HCT116 (cell line): ENCODE results near the gene ABCB1.

Experiments
- ATF3 ChIP-seq: IDR thresholded peaks from 2 replicates; pipeline ENCODE4 v1.6.1; 2012
- CBX3 ChIP-seq: IDR thresholded peaks from 2 replicates; pipeline ENCODE4 v1.6.1; 2012; ENCODE audit warnings: low read depth
- CEBPB ChIP-seq: IDR thresholded peaks from 2 replicates; pipeline ENCODE4 v1.6.1; 2012; ENCODE audit warnings: low read depth
- CTCF ChIP-seq, 3 experiments: fragments of 200-600 bp in 1 of 3; sonication (generic) in 1 of 3; IDR thresholded peaks in 2 of 3; conservative IDR thresholded peaks in 1 of 3; 2 replicates each; pipeline ENCODE4 v1.5.1; 2012 to 2017; ENCODE audit warnings: low read depth in 2 of 3, low read length in 2 of 3, antibody characterized with exemption in 1 of 3, borderline replicate concordance in 1 of 3, control low read depth in 1 of 3, mild to moderate bottlenecking in 1 of 3, mixed read lengths in 1 of 3, mixed run types in 1 of 3, moderate library complexity in 1 of 3; ENCODE audit not compliant: insufficient read depth in 1 of 3
- EZH2 ChIP-seq: fragments of 200-600 bp; sonication (generic); IDR thresholded peaks from 2 replicates; pipeline ENCODE4 v1.6.1; 2017; ENCODE audit warnings: antibody characterized with exemption, mixed run types
- EZH2phosphoT487 ChIP-seq: fragments of 200-600 bp; IDR thresholded peaks from 2 replicates; pipeline ENCODE4 v1.6.1; 2018; ENCODE audit warnings: antibody characterized with exemption, borderline replicate concordance
- MAX ChIP-seq: IDR thresholded peaks from 2 replicates; pipeline ENCODE4 v1.6.1; 2012
- POLR2A ChIP-seq: IDR thresholded peaks from 2 replicates; pipeline ENCODE4 v1.7.0; 2011; ENCODE audit warnings: borderline replicate concordance; ENCODE audit not compliant: insufficient read depth, insufficient read length; ENCODE audit errors: extremely low read depth
- POLR2AphosphoS5 ChIP-seq: IDR thresholded peaks from 2 replicates; pipeline ENCODE4 v1.6.1; 2011; ENCODE audit warnings: mild to moderate bottlenecking, low read depth, low read length, moderate library complexity
- RAD21 ChIP-seq: IDR thresholded peaks from 2 replicates; pipeline ENCODE4 v1.6.1; 2012; ENCODE audit warnings: low read depth, mild to moderate bottlenecking
- YY1 ChIP-seq: IDR thresholded peaks from 2 replicates; pipeline ENCODE4 v1.6.1; 2011; ENCODE audit warnings: low read length, low read depth, moderate library complexity, mild to moderate bottlenecking; ENCODE audit not compliant: insufficient replicate concordance; ENCODE audit errors: extremely low read depth
- ZFX ChIP-seq: fragments of 450-650 bp; IDR thresholded peaks from 2 replicates; pipeline ENCODE4 v1.6.1; 2017
- ZNF274 ChIP-seq: fragments of 200-500 bp; sonication (Bioruptor generic); IDR thresholded peaks from 2 replicates; pipeline ENCODE4 v1.6.1; 2014; ENCODE audit warnings: mild to moderate bottlenecking, low read depth, low read length, inconsistent platforms
- TF ChIP-seq, protein P1 (sequence below): IDR thresholded peaks from 2 replicates; pipeline ENCODE4 v1.6.1; 2012; ENCODE audit warnings: low read depth

- TF ChIP-seq MAX: no peak
- no peak for TF ChIP-seq POLR2AphosphoS5
- TF ChIP-seq CTCF (IDR thresholded peaks at IDR 0.05 in 2 of 3, conservative IDR thresholded peaks at IDR 0.05 in 1 of 3; ENCODE audit: borderline replicate concordance in 1 of 3, insufficient read depth in 1 of 3, low read depth in 2 of 3, low read length in 2 of 3): no peak
- no peak for TF ChIP-seq ATF3
- no peak for TF ChIP-seq POLR2A
- TF ChIP-seq, protein P1, sequence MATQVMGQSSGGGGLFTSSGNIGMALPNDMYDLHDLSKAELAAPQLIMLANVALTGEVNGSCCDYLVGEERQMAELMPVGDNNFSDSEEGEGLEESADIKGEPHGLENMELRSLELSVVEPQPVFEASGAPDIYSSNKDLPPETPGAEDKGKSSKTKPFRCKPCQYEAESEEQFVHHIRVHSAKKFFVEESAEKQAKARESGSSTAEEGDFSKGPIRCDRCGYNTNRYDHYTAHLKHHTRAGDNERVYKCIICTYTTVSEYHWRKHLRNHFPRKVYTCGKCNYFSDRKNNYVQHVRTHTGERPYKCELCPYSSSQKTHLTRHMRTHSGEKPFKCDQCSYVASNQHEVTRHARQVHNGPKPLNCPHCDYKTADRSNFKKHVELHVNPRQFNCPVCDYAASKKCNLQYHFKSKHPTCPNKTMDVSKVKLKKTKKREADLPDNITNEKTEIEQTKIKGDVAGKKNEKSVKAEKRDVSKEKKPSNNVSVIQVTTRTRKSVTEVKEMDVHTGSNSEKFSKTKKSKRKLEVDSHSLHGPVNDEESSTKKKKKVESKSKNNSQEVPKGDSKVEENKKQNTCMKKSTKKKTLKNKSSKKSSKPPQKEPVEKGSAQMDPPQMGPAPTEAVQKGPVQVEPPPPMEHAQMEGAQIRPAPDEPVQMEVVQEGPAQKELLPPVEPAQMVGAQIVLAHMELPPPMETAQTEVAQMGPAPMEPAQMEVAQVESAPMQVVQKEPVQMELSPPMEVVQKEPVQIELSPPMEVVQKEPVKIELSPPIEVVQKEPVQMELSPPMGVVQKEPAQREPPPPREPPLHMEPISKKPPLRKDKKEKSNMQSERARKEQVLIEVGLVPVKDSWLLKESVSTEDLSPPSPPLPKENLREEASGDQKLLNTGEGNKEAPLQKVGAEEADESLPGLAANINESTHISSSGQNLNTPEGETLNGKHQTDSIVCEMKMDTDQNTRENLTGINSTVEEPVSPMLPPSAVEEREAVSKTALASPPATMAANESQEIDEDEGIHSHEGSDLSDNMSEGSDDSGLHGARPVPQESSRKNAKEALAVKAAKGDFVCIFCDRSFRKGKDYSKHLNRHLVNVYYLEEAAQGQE: no peak
- TF ChIP-seq EZH2phosphoT487: no peak
- no peak for TF ChIP-seq RAD21
- no peak for TF ChIP-seq ZNF274
- no peak for TF ChIP-seq EZH2
- no peak for TF ChIP-seq CEBPB
- TF ChIP-seq YY1: no peak
- no peak for TF ChIP-seq CBX3
- no peak for TF ChIP-seq ZFX
Measured at GRCh38 chr7:87565877-87566276, 34.8 kb downstream of the ABCB1 start.
